ENCODE data around the gene GAS2L2. TPM values are rescaled to one million over a fixed set of nuclear protein-coding genes. Genes with fewer than 3 reads are reported as not detected.

GAS2L2 gene
- total and polyA plus RNA-seq, 4 donors = not detected

DNA sequence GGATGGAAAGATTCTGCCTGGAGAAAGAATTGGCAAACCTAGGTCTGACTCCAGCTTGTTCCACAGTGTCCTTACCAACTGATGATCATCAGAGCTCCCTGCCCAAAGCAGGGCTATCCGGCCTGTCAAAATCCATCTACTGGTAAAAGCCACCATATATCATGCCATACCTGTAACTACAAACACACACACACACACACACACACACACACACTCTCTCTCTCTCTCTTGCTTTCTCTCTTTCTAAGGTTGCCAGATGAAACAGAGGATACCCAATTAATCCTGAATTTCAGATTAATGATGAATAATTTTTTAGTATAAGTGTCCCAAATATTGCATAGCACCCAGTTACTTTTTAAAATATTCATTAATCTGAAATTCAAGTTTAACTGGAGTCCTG, 43.9 kb upstream of the GAS2L2 start:
- no peak overlapping the region for H3K27ac ChIP-seq (ENCODE audit: low read depth in 1 of 2, low read length in 2 of 2)
- TF ChIP-seq NR2F2 (IDR thresholded peaks at IDR 0.05) (no peak), TAF1 (conservative IDR thresholded peaks at IDR 0.05) (no peak), FOXA1 (IDR thresholded peaks at IDR 0.05) (no peak), GABPA (IDR thresholded peaks at IDR 0.05 in 1 of 2, conservative IDR thresholded peaks at IDR 0.05 in 1 of 2) (no peak), FOXA2 (IDR thresholded peaks at IDR 0.05) (no peak), RAD21 (IDR thresholded peaks at IDR 0.05) (no peak), HNF4G (IDR thresholded peaks at IDR 0.05) (no peak), SP1 (IDR thresholded peaks at IDR 0.05) (no peak), RXRA (IDR thresholded peaks at IDR 0.05) (no peak)
- TF ChIP-seq, protein P1, sequence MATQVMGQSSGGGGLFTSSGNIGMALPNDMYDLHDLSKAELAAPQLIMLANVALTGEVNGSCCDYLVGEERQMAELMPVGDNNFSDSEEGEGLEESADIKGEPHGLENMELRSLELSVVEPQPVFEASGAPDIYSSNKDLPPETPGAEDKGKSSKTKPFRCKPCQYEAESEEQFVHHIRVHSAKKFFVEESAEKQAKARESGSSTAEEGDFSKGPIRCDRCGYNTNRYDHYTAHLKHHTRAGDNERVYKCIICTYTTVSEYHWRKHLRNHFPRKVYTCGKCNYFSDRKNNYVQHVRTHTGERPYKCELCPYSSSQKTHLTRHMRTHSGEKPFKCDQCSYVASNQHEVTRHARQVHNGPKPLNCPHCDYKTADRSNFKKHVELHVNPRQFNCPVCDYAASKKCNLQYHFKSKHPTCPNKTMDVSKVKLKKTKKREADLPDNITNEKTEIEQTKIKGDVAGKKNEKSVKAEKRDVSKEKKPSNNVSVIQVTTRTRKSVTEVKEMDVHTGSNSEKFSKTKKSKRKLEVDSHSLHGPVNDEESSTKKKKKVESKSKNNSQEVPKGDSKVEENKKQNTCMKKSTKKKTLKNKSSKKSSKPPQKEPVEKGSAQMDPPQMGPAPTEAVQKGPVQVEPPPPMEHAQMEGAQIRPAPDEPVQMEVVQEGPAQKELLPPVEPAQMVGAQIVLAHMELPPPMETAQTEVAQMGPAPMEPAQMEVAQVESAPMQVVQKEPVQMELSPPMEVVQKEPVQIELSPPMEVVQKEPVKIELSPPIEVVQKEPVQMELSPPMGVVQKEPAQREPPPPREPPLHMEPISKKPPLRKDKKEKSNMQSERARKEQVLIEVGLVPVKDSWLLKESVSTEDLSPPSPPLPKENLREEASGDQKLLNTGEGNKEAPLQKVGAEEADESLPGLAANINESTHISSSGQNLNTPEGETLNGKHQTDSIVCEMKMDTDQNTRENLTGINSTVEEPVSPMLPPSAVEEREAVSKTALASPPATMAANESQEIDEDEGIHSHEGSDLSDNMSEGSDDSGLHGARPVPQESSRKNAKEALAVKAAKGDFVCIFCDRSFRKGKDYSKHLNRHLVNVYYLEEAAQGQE (IDR thresholded peaks at IDR 0.05) = no peak
- TF ChIP-seq, protein P2, sequence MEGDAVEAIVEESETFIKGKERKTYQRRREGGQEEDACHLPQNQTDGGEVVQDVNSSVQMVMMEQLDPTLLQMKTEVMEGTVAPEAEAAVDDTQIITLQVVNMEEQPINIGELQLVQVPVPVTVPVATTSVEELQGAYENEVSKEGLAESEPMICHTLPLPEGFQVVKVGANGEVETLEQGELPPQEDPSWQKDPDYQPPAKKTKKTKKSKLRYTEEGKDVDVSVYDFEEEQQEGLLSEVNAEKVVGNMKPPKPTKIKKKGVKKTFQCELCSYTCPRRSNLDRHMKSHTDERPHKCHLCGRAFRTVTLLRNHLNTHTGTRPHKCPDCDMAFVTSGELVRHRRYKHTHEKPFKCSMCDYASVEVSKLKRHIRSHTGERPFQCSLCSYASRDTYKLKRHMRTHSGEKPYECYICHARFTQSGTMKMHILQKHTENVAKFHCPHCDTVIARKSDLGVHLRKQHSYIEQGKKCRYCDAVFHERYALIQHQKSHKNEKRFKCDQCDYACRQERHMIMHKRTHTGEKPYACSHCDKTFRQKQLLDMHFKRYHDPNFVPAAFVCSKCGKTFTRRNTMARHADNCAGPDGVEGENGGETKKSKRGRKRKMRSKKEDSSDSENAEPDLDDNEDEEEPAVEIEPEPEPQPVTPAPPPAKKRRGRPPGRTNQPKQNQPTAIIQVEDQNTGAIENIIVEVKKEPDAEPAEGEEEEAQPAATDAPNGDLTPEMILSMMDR (IDR thresholded peaks at IDR 0.05; ENCODE audit: low read depth, low read length, missing input control) = no peak
- TF ChIP-seq, protein P3, sequence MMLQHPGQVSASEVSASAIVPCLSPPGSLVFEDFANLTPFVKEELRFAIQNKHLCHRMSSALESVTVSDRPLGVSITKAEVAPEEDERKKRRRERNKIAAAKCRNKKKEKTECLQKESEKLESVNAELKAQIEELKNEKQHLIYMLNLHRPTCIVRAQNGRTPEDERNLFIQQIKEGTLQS (IDR thresholded peaks at IDR 0.05) = no peak
- H3K4me3 ChIP-seq (ENCODE audit: low read depth in 1 of 3, low read length in 3 of 3) = no peak overlapping the region
- no peaks in the 10 kb centered on the region for H3K9me3 ChIP-seq (ENCODE audit: control insufficient read depth in 4 of 4, low read length in 3 of 4)
- H3K4me1 ChIP-seq (ENCODE audit: control insufficient read depth in 4 of 4, insufficient read depth in 4 of 4, low read length in 3 of 4) = peaks cover 4 to 19% (median 10%) of the 10 kb centered on the region in 4 donors
- no peak for DNase-seq (ENCODE audit: low spot score)
- H3K27me3 ChIP-seq (ENCODE audit: control insufficient read depth in 4 of 4, insufficient read depth in 4 of 4, low read length in 3 of 4) = peaks cover 0 to 21% (median 3%) of the 10 kb centered on the region in 4 donors
- H3K9ac ChIP-seq (ENCODE audit: low read depth in 1 of 2, low read length in 2 of 2) = no peak overlapping the region
- H3K36me3 ChIP-seq (ENCODE audit: control insufficient read depth in 4 of 4, insufficient read depth in 3 of 4, low read depth in 1 of 4, low read length in 3 of 4) = peaks cover 0 to 2% (median 0%) of the 10 kb centered on the region in 4 donors
- 89% methylated on average over 1 of the region's 1 CpG for WGBS

DNA sequence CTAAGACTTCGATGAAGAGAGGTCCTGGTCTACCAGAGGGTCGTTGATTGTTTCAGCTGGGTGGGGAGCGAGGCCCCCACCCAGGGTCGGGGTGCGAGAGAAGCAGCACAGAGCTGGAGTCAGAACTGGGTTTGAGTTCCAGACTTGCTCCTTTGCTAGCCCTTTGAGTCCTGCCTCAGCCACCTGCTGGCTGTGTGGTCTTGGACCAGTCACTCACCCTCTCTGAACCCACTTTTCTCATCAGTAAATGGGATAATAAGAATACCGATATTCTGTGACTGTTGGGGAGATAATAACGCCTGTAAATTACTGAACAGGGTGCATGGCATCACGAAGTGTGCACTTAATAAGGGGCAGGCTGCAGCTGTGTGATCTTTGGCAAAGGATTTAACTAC, 42.8 kb upstream of the GAS2L2 start:
- Histone ChIP-seq H3K27me3 (ENCODE audit: control insufficient read depth in 4 of 4, insufficient read depth in 4 of 4, low read length in 3 of 4) (peaks cover 0 to 21% (median 3%) of the 10 kb centered on the region in 4 donors), H3K9ac (ENCODE audit: low read depth in 1 of 2, low read length in 2 of 2) (no peak overlapping the region), H3K4me1 (ENCODE audit: control insufficient read depth in 4 of 4, insufficient read depth in 4 of 4, low read length in 3 of 4) (peaks cover 4 to 16% (median 10%) of the 10 kb centered on the region in 4 donors), H3K9me3 (ENCODE audit: control insufficient read depth in 4 of 4, low read length in 3 of 4) (no peaks in the 10 kb centered on the region), H3K27ac (ENCODE audit: low read depth in 1 of 2, low read length in 2 of 2) (no peak overlapping the region), H3K4me3 (ENCODE audit: low read depth in 1 of 3, low read length in 3 of 3) (peak overlapping the region in 1 of 3 donors; percentile 49), H3K36me3 (ENCODE audit: control insufficient read depth in 4 of 4, insufficient read depth in 3 of 4, low read depth in 1 of 4, low read length in 3 of 4) (peaks cover 0 to 2% (median 0%) of the 10 kb centered on the region in 4 donors)
- 34% methylated on average over 8 of the region's 8 CpGs for WGBS
- no peak for DNase-seq (ENCODE audit: low spot score)
- TF ChIP-seq NR2F2 (IDR thresholded peaks at IDR 0.05) (no peak), FOXA2 (IDR thresholded peaks at IDR 0.05) (no peak), SP1 (IDR thresholded peaks at IDR 0.05) (no peak), HNF4A (conservative IDR thresholded peaks at IDR 0.05) (no peak), EGR1 (IDR thresholded peaks at IDR 0.05; ENCODE audit: low read depth in 2 of 2) (no peak), FOXA1 (IDR thresholded peaks at IDR 0.05) (no peak), JUND (IDR thresholded peaks at IDR 0.05) (no peak), RAD21 (IDR thresholded peaks at IDR 0.05) (no peak), RXRA (IDR thresholded peaks at IDR 0.05) (no peak), GABPA (IDR thresholded peaks at IDR 0.05 in 1 of 2, conservative IDR thresholded peaks at IDR 0.05 in 1 of 2) (no peak), HNF4G (IDR thresholded peaks at IDR 0.05) (no peak)
- TF ChIP-seq, protein P1 (IDR thresholded peaks at IDR 0.05) = no peak
- TF ChIP-seq, protein P3 (IDR thresholded peaks at IDR 0.05) = no peak
- TF ChIP-seq, protein P4, sequence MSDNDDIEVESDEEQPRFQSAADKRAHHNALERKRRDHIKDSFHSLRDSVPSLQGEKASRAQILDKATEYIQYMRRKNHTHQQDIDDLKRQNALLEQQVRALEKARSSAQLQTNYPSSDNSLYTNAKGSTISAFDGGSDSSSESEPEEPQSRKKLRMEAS (IDR thresholded peaks at IDR 0.05) = no peak
- TF ChIP-seq, protein P5, sequence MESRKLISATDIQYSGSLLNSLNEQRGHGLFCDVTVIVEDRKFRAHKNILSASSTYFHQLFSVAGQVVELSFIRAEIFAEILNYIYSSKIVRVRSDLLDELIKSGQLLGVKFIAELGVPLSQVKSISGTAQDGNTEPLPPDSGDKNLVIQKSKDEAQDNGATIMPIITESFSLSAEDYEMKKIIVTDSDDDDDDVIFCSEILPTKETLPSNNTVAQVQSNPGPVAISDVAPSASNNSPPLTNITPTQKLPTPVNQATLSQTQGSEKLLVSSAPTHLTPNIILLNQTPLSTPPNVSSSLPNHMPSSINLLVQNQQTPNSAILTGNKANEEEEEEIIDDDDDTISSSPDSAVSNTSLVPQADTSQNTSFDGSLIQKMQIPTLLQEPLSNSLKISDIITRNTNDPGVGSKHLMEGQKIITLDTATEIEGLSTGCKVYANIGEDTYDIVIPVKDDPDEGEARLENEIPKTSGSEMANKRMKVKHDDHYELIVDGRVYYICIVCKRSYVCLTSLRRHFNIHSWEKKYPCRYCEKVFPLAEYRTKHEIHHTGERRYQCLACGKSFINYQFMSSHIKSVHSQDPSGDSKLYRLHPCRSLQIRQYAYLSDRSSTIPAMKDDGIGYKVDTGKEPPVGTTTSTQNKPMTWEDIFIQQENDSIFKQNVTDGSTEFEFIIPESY (IDR thresholded peaks at IDR 0.05) = no peak
